SK-N-SH treated with all-trans-retinoic acid at 6 μM for 48 hours (cell line): Measurements from ENCODE around the gene SRSF1.
A peak's percentile ranks its signal among the peaks of the same experiment; 100 is the strongest.
"Not testable (repeated sequence)": the region's sequence is repeated elsewhere in the genome, so short reads cannot be mapped to it uniquely, and the experiment has no call there.

Source experiments
- ATAC-seq: fragments of 200-7000 bp; cut with Tn5 transposase; 3 replicates; pipeline ENCODE4 v1.9.1; 2020; ENCODE audit warnings: mild to moderate bottlenecking, moderate library complexity
- BACH2 ChIP-seq: fragments of 250-450 bp; sonication (Bioruptor Pico); IDR thresholded peaks from 2 replicates; pipeline ENCODE4 v1.9.0; 2021; ENCODE audit warnings: mild to moderate bottlenecking, borderline replicate concordance
- CREB5 ChIP-seq: fragments of 250-450 bp; sonication (Bioruptor Pico); IDR thresholded peaks from 2 replicates; pipeline ENCODE4 v1.5.1; 2020; ENCODE audit warnings: low read depth, mild to moderate bottlenecking, moderate library complexity
- CSRNP3 ChIP-seq: fragments of 250-450 bp; sonication (Bioruptor Pico); IDR thresholded peaks from 2 replicates; pipeline ENCODE4 v1.5.1; 2021; ENCODE audit warnings: mild to moderate bottlenecking, moderate library complexity
- ESRRG ChIP-seq: fragments of 250-450 bp; sonication (Bioruptor Pico); IDR thresholded peaks from 2 replicates; pipeline ENCODE4 v1.6.1; 2021; ENCODE audit warnings: mild to moderate bottlenecking
- ISL1 ChIP-seq: fragments of 250-450 bp; sonication (Bioruptor Pico); IDR thresholded peaks from 2 replicates; pipeline ENCODE4 v2.1.2; 2022; ENCODE audit warnings: mild to moderate bottlenecking, moderate library complexity
- PATZ1 ChIP-seq: fragments of 250-450 bp; sonication (Bioruptor Pico); IDR thresholded peaks from 2 replicates; pipeline ENCODE4 v1.8.0; 2020; ENCODE audit warnings: mild to moderate bottlenecking, moderate library complexity, borderline replicate concordance
- POU6F1 ChIP-seq: fragments of 250-450 bp; sonication (Bioruptor Pico); IDR thresholded peaks from 2 replicates; pipeline ENCODE4 v1.8.0; 2021; ENCODE audit warnings: low read depth, mild to moderate bottlenecking, moderate library complexity, borderline replicate concordance
- PPARA ChIP-seq: fragments of 250-450 bp; sonication (Bioruptor Pico); IDR thresholded peaks from 2 replicates; pipeline ENCODE4 v1.5.0; 2020; ENCODE audit warnings: mild to moderate bottlenecking, borderline replicate concordance
- RARB ChIP-seq: fragments of 250-450 bp; sonication (Bioruptor Pico); IDR thresholded peaks from 2 replicates; pipeline ENCODE4 v1.8.0; 2021; ENCODE audit warnings: mild to moderate bottlenecking, moderate library complexity
- TCF4 ChIP-seq: fragments of 250-450 bp; sonication (Bioruptor Pico); IDR thresholded peaks from 2 replicates; pipeline ENCODE4 v1.8.0; 2021; ENCODE audit warnings: mild to moderate bottlenecking, moderate library complexity, borderline replicate concordance
- TOX ChIP-seq: fragments of 250-450 bp; sonication (Bioruptor Pico); IDR thresholded peaks from 2 replicates; pipeline ENCODE4 v1.8.0; 2021; ENCODE audit warnings: mild to moderate bottlenecking, moderate library complexity, borderline replicate concordance
- TSHZ2 ChIP-seq: fragments of 250-450 bp; sonication (Bioruptor Pico); IDR thresholded peaks from 2 replicates; pipeline ENCODE4 v1.5.0; 2020; ENCODE audit warnings: mild to moderate bottlenecking, moderate library complexity
- ZC3H10 ChIP-seq: fragments of 250-450 bp; sonication (Bioruptor Pico); IDR thresholded peaks from 2 replicates; pipeline ENCODE4 v1.5.1; 2021; ENCODE audit warnings: mild to moderate bottlenecking, moderate library complexity
- ZFP30 ChIP-seq: fragments of 450-650 bp; formaldehyde crosslinking; IDR thresholded peaks from 2 replicates; pipeline ENCODE4 v1.5.0; 2022; ENCODE audit warnings: mild to moderate bottlenecking, moderate library complexity
- ZNF8 ChIP-seq: fragments of 450-650 bp; formaldehyde crosslinking; IDR thresholded peaks from 2 replicates; pipeline ENCODE4 v1.5.0; 2020; ENCODE audit warnings: mild to moderate bottlenecking, moderate library complexity

SRSF1 gene

GRCh38 chr17:57975044-57975443 lies 32.0 kb downstream of the SRSF1 start:
- TF ChIP-seq BACH2 (no peak), ZC3H10 (CRISPR knock-in tag) (no peak), CREB5 (CRISPR knock-in tag) (no peak), ZNF8 (CRISPR knock-in tag) (no peak), ISL1 (no peak), TCF4 (CRISPR knock-in tag) (no peak), CSRNP3 (CRISPR knock-in tag) (no peak), RARB (no peak)

GRCh38 chr17:57974053-57974824 lies 32.8 kb downstream of the SRSF1 start:
- not testable (repeated sequence) for ATAC-seq

More at GRCh38 chr17:57975044-57975443, 32.0 kb downstream of the SRSF1 start:
- no peak for ATAC-seq

- TF ChIP-seq PPARA = no peak
- TF ChIP-seq TCF4 (CRISPR knock-in tag) = peak; percentile 26; the same call in 1 of the 2 replicates
- no peak for ATAC-seq
These were observed 34.9 kb downstream of the SRSF1 start for GRCh38 chr17:57972151-57972550.

GRCh38 chr17:57971572-57971971 lies 35.5 kb downstream of the SRSF1 start:
- no peak for TF ChIP-seq RARB
- 0 out of 2 replicates have a peak, but pooled peaks have one; percentile 24 for TF ChIP-seq TSHZ2 (CRISPR knock-in tag)
- TF ChIP-seq CREB5 (CRISPR knock-in tag) = peak; percentile 24; the same call in 1 of the 2 replicates
- no peak for TF ChIP-seq BACH2
- no peak for TF ChIP-seq ZFP30 (CRISPR knock-in tag)
- no peak for TF ChIP-seq TOX
- TF ChIP-seq ESRRG (CRISPR knock-in tag) = no peak
- TF ChIP-seq PATZ1 = no peak
- no peak for TF ChIP-seq CSRNP3 (CRISPR knock-in tag)
- ATAC-seq = no peak; the same call in 2 of the 3 replicates

GRCh38 chr17:57970710-57971109 lies 36.3 kb downstream of the SRSF1 start:
- peak; percentile 62 for ATAC-seq
- TF ChIP-seq TCF4 (CRISPR knock-in tag) (0 out of 2 replicates have a peak, but pooled peaks have one; percentile 21), POU6F1 (CRISPR knock-in tag) (no peak)
